Stimulated activated CD4-positive, alpha-beta T cell treated with anti-CD3 and anti-CD28 coated beads, Interleukin-15, amount 100 ng/mL, for 48 hours (primary cell): Measurements from ENCODE around the gene MDGA2.
A peak's percentile ranks its signal among the peaks of the same experiment; 100 is the strongest.
"Not testable (repeated sequence)": the region's sequence is repeated elsewhere in the genome, so short reads cannot be mapped to it uniquely, and the experiment has no call there.

ENCODE experiments used
- DNase-seq, 2 donors: peaks; one replicate each; pipeline ENCODE4 v3.0.0-alpha.2; 2020; ENCODE audit warnings: low read depth in 2 of 2

Gene MDGA2

GRCh38 chr14:47328376-47328775 is 347.0 kb downstream of the MDGA2 start:
- no peak for DNase-seq

DNA sequence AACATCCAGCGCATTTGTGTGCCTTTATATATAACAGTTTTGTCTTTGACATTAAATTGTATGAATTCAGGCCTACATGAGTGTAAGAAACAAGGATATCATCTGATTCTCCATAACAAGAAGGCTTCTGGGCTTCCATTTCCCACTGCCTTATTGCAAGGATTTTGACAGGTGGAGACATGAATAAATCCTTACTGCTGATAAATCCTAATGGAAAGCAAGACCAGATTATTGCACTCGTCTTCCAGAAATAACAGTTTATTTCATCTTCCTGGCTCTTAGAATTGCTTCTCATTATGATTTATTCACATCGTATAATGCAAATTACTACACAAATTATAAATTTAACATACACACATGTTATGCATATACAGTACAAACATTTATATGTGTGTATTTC is 348.1 kb downstream of the MDGA2 start:
- no peak for DNase-seq

- no peak for DNase-seq
Observed at GRCh38 chr14:47322751-47323150, 352.7 kb downstream of the MDGA2 start.

GRCh38 chr14:47302121-47302520 is 373.3 kb downstream of the MDGA2 start:
- no peak for DNase-seq

GRCh38 chr14:47300796-47301195 is 374.6 kb downstream of the MDGA2 start:
- no peak for DNase-seq

DNA sequence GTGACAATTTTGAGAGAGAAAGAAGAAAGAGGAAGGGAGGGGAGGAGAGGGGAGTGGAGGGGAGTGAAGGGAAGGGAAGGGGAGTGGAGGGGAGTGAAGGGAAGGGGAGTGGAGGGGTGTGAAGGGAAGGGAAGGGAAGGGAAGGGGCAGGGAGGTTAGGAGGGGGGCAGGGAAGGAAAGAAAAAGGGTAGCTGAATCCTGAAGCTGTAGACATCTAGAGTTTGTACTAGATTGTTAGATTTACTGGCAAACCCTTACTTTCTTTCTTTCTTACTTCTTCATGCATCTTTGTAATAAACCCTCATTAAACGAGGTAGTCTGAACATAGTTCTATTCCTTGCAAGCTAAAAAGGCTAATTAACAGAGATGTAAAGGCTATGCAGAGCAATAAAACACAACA is 378.0 kb downstream of the MDGA2 start:
- DNase-seq = no peak

GRCh38 chr14:47284283-47284682 is 391.1 kb downstream of the MDGA2 start:
- DNase-seq = no peak

- DNase-seq = not testable (repeated sequence)
Observed at GRCh38 chr14:47281761-47282160, 393.6 kb downstream of the MDGA2 start.

DNA sequence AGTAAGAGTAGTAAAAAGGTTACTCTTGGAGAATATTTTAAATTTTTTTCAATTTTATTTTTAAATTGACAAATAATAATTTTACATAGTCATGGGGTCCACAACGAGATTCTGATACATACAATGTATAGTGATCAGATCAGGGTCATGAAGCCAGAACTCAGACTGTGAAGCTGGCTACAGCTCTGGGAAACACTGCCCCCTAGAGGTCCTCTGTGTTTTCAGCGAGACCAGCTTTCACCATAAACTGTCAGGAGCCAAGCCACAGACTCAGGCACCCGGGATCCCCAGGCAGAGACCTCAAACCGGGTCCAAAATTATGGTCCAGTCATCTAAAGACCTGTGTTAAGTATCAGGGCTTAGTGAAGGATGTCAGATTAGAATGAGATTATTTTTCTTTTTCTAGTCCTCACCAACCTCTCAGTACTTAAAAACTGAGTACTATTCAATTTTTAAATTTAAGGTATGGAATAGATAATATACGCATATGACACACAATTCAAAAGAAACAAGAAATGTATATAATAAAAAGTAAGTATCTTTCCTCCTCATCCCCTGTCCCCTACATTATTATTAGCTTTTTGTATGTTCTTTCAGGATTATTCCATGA is 397.1 kb downstream of the MDGA2 start:
- DNase-seq = peak; percentile 1 to 36

DNA sequence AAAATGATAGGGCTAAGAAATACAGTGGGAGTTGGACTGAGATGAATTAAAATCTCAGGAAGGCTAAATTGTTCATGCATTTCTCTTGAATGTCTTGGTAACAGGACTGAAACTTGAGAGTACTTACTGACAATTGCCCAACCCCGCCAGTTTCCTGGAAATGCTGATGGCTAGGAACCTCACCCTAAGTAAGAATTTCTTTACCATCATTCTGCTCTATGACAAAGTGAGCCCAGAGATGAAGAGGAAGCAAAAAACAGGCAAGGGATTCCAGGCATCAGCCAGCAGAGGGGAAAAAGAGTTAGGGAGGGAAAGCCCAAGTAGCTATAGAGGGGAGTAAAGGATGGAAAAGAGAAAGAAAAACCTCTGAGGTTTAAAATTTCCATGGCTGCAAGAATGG is 397.7 kb downstream of the MDGA2 start:
- DNase-seq = no peak

- no peak for DNase-seq
Observed at GRCh38 chr14:47276931-47277330, 398.5 kb downstream of the MDGA2 start.

- DNase-seq = no peak
Observed at GRCh38 chr14:47273939-47274338, 401.5 kb downstream of the MDGA2 start.

DNA sequence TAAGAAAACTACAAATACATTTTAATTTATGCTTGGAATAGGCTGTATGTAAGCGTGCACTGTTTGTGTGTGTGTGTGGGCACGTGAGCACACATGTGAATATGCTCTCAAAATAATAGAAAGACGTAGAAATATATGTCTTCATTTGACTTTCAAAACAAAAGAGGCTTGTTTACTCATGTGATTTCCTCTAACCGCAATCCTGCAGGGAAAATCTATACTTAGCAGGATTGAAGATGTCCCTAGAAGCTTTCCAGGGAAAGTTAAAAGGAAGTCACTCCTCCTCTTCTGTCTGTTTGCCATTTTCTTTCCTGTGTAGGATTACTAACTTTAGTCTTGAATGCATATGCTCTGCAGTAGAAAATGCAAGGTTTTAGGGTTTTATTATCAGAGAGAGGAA is 404.7 kb downstream of the MDGA2 start:
- no peak for DNase-seq

DNA sequence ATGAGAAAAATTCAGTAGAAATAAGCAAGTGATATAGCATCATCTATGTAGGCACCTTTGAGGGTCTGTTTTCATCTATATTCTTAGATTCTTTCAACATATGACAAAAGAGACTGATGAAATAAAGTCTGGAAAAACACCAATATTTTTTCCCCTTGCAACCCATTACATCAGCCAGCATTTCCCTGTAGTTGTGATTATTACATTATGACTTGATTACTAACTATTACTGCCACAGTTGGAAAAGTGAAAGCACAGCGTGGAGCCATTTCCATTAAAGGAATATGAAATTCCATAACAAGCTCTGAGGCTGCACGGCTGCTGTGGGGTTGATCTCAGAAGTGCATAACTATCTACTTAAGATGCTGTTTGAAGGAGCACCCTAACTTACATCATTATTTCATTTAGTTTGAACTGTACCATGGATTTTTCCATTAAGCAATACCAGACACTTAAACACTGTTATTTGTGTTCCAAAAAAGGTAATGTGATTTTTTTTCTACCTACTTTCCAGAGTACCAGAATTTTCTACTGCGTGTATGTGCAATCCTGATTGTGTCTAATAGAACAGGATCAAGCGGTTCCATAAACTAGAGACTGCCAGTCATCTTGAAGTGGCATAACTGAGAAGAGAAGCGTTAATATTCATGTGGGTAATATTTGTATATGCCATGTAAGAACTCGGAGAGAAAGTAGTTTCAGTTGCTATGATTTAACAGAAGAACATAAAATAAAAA is 405.5 kb downstream of the MDGA2 start:
- DNase-seq = no peak

DNA sequence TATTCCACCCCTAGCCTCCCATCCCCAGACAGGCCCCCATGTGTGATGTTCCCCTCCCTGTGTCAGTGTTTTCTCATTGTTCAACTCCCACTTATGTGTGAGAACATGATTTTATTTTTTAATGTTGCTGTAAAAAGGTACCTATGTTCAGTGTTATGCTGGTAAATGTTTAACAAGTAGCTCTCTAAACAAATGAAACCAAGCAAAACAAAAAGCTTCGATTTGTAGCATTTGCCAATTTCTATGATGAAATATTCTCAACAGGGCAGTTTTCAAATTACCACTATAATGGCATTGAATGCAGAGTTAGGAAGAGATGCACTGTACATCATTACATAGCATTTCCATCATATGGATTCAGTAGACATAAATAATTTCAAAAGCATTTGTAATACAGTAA is 410.6 kb downstream of the MDGA2 start:
- DNase-seq = no peak

DNA sequence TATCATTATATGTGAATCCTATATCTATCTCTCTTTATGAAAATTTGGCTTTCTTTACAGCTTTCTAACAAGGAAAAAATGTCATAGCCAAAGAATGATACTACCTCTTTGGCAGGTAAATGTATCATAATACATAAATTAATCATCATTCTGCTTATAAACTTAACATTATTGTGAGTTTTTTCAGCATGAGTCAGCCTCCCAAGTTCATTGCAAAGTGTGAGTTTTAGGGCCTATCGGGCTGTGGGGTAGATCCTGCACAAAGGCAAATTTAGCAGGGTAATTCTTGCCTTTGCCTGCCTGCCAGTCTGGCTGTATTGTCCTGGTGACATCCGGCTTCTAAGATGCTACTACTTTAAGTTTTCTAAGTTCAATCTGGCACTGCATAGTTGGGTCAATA is 412.6 kb downstream of the MDGA2 start:
- no peak for DNase-seq

GRCh38 chr14:47261350-47261749 is 414.1 kb downstream of the MDGA2 start:
- DNase-seq = no peak

GRCh38 chr14:47259796-47260195 is 415.6 kb downstream of the MDGA2 start:
- no peak for DNase-seq

DNA sequence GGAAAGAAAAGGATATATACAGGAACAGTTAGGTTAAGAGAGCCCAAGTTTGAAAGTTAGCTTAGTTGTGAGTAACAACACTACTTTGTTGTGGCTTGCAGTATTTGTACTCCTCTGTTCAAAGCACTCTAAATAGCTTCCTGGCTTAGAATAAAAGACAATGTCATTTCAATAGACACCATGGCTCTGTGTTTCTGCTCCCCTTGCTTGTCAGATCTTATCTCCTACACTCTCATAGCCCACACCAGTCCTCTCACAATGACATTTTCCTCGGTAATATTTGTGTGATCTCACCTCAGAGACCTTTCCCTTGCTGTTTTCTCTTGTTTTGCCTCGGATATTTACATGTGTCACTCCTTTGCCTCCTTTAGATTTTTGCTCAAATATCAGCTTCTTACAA is 418.4 kb downstream of the MDGA2 start:
- no peak for DNase-seq

GRCh38 chr14:47252802-47253201 is 422.6 kb downstream of the MDGA2 start:
- no peak for DNase-seq

GRCh38 chr14:47246367-47246766 is 429.0 kb downstream of the MDGA2 start:
- no peak for DNase-seq

- DNase-seq = not testable (repeated sequence)
Observed at GRCh38 chr14:47242579-47242978, 432.8 kb downstream of the MDGA2 start.

- DNase-seq = no peak
Observed at GRCh38 chr14:47240748-47241437, 434.5 kb downstream of the MDGA2 start.
